Measurements from ENCODE around the gene ABCA9. TPM values are rescaled to one million over a fixed set of nuclear protein-coding genes. Genes with fewer than 3 reads are reported as not detected.
"Not testable (repeated sequence)": the region's sequence is repeated elsewhere in the genome, so short reads cannot be mapped to it uniquely, and the experiment has no call there.

Gene ABCA9
- total RNA-seq, 1 donor from 2014 or later: 0.13 TPM

DNA sequence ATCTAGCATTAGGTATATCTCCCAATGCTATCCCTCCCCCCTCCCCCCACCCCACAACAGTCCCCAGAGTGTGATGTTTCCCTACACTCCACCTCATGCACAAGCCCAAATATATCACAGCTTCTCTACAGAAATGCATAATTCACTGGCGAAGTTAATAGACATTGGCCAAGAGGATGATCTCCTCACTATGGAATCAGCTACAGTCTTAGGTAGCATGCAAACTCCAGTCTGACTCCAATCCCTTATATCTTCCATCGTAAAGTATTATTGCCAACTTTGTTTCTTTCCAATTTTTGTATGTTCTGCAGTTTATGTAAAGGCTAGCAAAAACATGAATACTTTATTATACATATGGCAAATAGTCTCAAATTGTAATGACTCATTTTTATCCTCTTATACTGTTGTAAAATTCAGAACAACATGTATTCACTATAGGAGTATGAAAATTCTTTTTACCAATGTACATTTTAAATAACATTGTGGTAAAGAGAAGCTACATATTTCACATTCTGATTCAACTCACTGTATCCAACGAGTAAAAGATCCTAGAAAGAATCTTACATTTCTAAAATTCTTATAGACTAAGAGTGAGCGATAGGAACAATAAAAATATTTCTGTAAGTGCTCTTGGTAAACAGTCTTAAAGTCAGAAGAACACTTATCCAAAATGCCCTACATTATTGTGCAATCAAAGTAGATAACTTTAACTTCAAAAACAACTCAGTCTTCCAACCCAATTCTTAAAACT lies 106.4 kb downstream of the ABCA9 start:
- H3K9me3 ChIP-seq (ENCODE audit: low read depth): no peaks in the 10 kb centered on the region
- H3K27me3 ChIP-seq: no peaks in the 10 kb centered on the region
- Mint-ChIP-seq H3K27me3 (ENCODE audit: insufficient read depth, low read depth) (no peaks in the 10 kb centered on the region), H3K9me3 (no peaks in the 10 kb centered on the region), H3K4me1 (peaks cover 4% of the 10 kb centered on the region), H3K27ac (no peak overlapping the region), H3K4me3 (no peak overlapping the region), H3K36me3 (no peaks in the 10 kb centered on the region)
- no peak overlapping the region for H3K9ac ChIP-seq
- no peak for DNase-seq (ENCODE audit: low spot score)
- peaks cover 4% of the 10 kb centered on the region for H3F3A ChIP-seq (ENCODE audit: low read depth)
- no peaks in the 10 kb centered on the region for H4K20me1 ChIP-seq (ENCODE audit: low read depth)
- H3K4me1 ChIP-seq: no peaks in the 10 kb centered on the region
- no peaks in the 10 kb centered on the region for H3K36me3 ChIP-seq
- H3K4me2 ChIP-seq: no peak overlapping the region
- H2AFZ ChIP-seq (replicated peaks): no peak overlapping the region
- no peaks in the 10 kb centered on the region for H3K79me2 ChIP-seq (ENCODE audit: low read depth)
- H3K4me3 ChIP-seq: no peak overlapping the region
- no peak overlapping the region for H3K27ac ChIP-seq
- TF ChIP-seq EZH2phosphoT487 (IDR thresholded peaks at IDR 0.05) (no peak), EZH2 (IDR thresholded peaks at IDR 0.05) (no peak), CTCF (IDR thresholded peaks at IDR 0.05) (no peak)

DNA sequence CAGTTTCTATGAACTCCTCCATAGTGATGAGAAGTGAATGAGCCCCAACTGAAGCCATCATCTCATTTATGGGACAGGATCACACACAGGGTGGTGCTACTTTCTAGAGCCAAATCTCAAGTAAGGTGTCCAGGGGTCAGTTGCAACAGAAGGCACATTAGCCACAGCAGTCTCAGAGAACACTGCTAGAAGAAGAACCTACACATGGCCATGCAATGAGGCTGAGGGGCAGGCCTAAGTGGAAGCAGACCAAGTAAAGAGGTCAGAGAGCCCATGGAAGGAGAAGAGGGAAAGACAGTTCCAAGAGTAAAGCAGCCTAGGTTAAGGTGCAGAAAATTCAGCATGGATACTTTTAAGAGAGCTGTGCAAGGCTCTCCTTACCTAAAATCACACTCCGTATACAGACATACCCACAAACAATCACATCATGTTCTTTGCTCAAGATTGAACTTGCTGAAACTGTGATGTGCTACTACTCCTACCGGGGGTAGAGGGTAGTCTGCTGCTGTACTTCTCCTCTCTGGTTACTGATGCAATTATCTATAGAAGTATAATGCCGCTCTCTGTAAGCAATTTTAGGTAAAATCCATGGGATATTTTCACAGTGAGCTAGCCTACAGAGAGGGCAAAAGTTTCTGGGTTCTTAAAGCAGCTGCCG lies 107.3 kb downstream of the ABCA9 start:
- no peak for DNase-seq (ENCODE audit: low spot score)
- Histone ChIP-seq H3K9me3 (ENCODE audit: low read depth) (no peaks in the 10 kb centered on the region), H3K27ac (no peak overlapping the region), H3K27me3 (no peaks in the 10 kb centered on the region), H3K79me2 (ENCODE audit: low read depth) (no peaks in the 10 kb centered on the region), H2AFZ (replicated peaks) (no peak overlapping the region), H4K20me1 (ENCODE audit: low read depth) (no peaks in the 10 kb centered on the region), H3K4me2 (no peak overlapping the region), H3K4me3 (no peak overlapping the region), H3K9ac (no peak overlapping the region), H3K4me1 (no peaks in the 10 kb centered on the region), H3K36me3 (no peaks in the 10 kb centered on the region), H3F3A (ENCODE audit: low read depth) (peaks cover 4% of the 10 kb centered on the region)
- no peaks in the 10 kb centered on the region for H3K36me3 Mint-ChIP-seq
- no peak for TF ChIP-seq EZH2 (IDR thresholded peaks at IDR 0.05)
- no peak for TF ChIP-seq EZH2phosphoT487 (IDR thresholded peaks at IDR 0.05)
- TF ChIP-seq CTCF (IDR thresholded peaks at IDR 0.05): no peak
- H3K9me3 Mint-ChIP-seq: no peaks in the 10 kb centered on the region
- no peak overlapping the region for H3K27ac Mint-ChIP-seq
- H3K4me3 Mint-ChIP-seq: no peak overlapping the region
- H3K27me3 Mint-ChIP-seq (ENCODE audit: insufficient read depth, low read depth): no peaks in the 10 kb centered on the region
- peaks cover 4% of the 10 kb centered on the region for H3K4me1 Mint-ChIP-seq

- Mint-ChIP-seq H3K9me3 (no peaks in the 10 kb centered on the region), H3K36me3 (no peaks in the 10 kb centered on the region), H3K27me3 (ENCODE audit: insufficient read depth, low read depth) (no peaks in the 10 kb centered on the region), H3K27ac (no peak overlapping the region), H3K4me3 (no peak overlapping the region), H3K4me1 (peaks cover 4% of the 10 kb centered on the region)
- Histone ChIP-seq H4K20me1 (ENCODE audit: low read depth) (no peaks in the 10 kb centered on the region), H3K27ac (no peak overlapping the region), H3K4me1 (no peaks in the 10 kb centered on the region), H2AFZ (replicated peaks) (peak overlapping the region; percentile 22), H3K4me2 (no peak overlapping the region), H3K36me3 (no peaks in the 10 kb centered on the region), H3K4me3 (no peak overlapping the region), H3F3A (ENCODE audit: low read depth) (no peaks in the 10 kb centered on the region), H3K9me3 (ENCODE audit: low read depth) (no peaks in the 10 kb centered on the region), H3K27me3 (no peaks in the 10 kb centered on the region), H3K9ac (no peak overlapping the region), H3K79me2 (ENCODE audit: low read depth) (no peaks in the 10 kb centered on the region)
- DNase-seq (ENCODE audit: low spot score): no peak
- no peak for TF ChIP-seq EZH2phosphoT487 (IDR thresholded peaks at IDR 0.05)
These were observed 110.0 kb downstream of the ABCA9 start for GRCh38 chr17:68950725-68951124.

- H3K27me3 Mint-ChIP-seq (ENCODE audit: insufficient read depth, low read depth); H3K36me3 ChIP-seq; DNase-seq (ENCODE audit: low spot score); H3K4me3 Mint-ChIP-seq; H3K27me3 ChIP-seq; H3K9ac ChIP-seq; H4K20me1 ChIP-seq (ENCODE audit: low read depth); H3K4me1 ChIP-seq; H3K4me3 ChIP-seq; H3K4me2 ChIP-seq; H2AFZ ChIP-seq (replicated peaks); H3K9me3 Mint-ChIP-seq; H3F3A ChIP-seq (ENCODE audit: low read depth); H3K4me1 Mint-ChIP-seq; H3K79me2 ChIP-seq (ENCODE audit: low read depth); H3K9me3 ChIP-seq (ENCODE audit: low read depth); H3K27ac Mint-ChIP-seq; H3K27ac ChIP-seq; H3K36me3 Mint-ChIP-seq: not testable (repeated sequence)
These were observed 112.9 kb downstream of the ABCA9 start for GRCh38 chr17:68947868-68948267.
